Measurements from ENCODE around the gene CFAP43. TPM values are rescaled to one million over a fixed set of nuclear protein-coding genes. Genes with fewer than 3 reads are reported as not detected.

Gene CFAP43
- total and polyA plus RNA-seq, 2 of the 8 experiments (the other 6 are each of a cell fraction or from before 2014, with no cell fraction given), result 0.11 to 0.27 TPM

DNA sequence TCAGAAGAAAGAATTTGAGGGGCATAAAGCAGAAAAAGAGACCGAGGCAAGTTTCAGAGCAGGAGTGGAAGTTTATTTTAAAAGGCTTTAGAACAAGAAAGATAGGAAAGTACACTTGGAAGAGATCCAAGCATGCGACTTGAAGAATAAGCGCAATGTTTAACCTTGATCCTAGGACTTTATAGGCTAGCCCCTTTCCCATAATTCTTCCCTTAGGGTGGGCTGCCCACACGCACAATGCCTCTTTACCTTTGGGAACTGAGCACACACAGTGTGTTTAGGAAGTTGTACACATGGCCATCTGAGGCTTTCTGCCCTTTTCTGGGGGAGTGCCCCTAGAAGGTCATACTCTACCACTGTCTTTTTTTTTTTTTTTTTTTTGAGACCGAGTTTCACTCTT lies 11.3 kb upstream of the CFAP43 start (continued):
- TF ChIP-seq CHD1 (IDR thresholded peaks at IDR 0.05; ENCODE audit: low read depth, low read length) (no peak), SIN3A (conservative IDR thresholded peaks at IDR 0.05 in 1 of 2, IDR thresholded peaks at IDR 0.05 in 1 of 2; ENCODE audit: low read depth in 1 of 2, low read length in 2 of 2) (no peak), CBX8 (IDR thresholded peaks at IDR 0.05; ENCODE audit: borderline replicate concordance, low read depth, low read length) (no peak)
- TF ChIP-seq, protein P1, sequence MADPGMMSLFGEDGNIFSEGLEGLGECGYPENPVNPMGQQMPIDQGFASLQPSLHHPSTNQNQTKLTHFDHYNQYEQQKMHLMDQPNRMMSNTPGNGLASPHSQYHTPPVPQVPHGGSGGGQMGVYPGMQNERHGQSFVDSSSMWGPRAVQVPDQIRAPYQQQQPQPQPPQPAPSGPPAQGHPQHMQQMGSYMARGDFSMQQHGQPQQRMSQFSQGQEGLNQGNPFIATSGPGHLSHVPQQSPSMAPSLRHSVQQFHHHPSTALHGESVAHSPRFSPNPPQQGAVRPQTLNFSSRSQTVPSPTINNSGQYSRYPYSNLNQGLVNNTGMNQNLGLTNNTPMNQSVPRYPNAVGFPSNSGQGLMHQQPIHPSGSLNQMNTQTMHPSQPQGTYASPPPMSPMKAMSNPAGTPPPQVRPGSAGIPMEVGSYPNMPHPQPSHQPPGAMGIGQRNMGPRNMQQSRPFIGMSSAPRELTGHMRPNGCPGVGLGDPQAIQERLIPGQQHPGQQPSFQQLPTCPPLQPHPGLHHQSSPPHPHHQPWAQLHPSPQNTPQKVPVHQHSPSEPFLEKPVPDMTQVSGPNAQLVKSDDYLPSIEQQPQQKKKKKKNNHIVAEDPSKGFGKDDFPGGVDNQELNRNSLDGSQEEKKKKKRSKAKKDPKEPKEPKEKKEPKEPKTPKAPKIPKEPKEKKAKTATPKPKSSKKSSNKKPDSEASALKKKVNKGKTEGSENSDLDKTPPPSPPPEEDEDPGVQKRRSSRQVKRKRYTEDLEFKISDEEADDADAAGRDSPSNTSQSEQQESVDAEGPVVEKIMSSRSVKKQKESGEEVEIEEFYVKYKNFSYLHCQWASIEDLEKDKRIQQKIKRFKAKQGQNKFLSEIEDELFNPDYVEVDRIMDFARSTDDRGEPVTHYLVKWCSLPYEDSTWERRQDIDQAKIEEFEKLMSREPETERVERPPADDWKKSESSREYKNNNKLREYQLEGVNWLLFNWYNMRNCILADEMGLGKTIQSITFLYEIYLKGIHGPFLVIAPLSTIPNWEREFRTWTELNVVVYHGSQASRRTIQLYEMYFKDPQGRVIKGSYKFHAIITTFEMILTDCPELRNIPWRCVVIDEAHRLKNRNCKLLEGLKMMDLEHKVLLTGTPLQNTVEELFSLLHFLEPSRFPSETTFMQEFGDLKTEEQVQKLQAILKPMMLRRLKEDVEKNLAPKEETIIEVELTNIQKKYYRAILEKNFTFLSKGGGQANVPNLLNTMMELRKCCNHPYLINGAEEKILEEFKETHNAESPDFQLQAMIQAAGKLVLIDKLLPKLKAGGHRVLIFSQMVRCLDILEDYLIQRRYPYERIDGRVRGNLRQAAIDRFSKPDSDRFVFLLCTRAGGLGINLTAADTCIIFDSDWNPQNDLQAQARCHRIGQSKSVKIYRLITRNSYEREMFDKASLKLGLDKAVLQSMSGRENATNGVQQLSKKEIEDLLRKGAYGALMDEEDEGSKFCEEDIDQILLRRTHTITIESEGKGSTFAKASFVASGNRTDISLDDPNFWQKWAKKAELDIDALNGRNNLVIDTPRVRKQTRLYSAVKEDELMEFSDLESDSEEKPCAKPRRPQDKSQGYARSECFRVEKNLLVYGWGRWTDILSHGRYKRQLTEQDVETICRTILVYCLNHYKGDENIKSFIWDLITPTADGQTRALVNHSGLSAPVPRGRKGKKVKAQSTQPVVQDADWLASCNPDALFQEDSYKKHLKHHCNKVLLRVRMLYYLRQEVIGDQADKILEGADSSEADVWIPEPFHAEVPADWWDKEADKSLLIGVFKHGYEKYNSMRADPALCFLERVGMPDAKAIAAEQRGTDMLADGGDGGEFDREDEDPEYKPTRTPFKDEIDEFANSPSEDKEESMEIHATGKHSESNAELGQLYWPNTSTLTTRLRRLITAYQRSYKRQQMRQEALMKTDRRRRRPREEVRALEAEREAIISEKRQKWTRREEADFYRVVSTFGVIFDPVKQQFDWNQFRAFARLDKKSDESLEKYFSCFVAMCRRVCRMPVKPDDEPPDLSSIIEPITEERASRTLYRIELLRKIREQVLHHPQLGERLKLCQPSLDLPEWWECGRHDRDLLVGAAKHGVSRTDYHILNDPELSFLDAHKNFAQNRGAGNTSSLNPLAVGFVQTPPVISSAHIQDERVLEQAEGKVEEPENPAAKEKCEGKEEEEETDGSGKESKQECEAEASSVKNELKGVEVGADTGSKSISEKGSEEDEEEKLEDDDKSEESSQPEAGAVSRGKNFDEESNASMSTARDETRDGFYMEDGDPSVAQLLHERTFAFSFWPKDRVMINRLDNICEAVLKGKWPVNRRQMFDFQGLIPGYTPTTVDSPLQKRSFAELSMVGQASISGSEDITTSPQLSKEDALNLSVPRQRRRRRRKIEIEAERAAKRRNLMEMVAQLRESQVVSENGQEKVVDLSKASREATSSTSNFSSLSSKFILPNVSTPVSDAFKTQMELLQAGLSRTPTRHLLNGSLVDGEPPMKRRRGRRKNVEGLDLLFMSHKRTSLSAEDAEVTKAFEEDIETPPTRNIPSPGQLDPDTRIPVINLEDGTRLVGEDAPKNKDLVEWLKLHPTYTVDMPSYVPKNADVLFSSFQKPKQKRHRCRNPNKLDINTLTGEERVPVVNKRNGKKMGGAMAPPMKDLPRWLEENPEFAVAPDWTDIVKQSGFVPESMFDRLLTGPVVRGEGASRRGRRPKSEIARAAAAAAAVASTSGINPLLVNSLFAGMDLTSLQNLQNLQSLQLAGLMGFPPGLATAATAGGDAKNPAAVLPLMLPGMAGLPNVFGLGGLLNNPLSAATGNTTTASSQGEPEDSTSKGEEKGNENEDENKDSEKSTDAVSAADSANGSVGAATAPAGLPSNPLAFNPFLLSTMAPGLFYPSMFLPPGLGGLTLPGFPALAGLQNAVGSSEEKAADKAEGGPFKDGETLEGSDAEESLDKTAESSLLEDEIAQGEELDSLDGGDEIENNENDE (IDR thresholded peaks at IDR 0.05; ENCODE audit: insufficient replicate concordance, low read length), result no peak

Measured in H1 (cell line).